Measurements from ENCODE around the gene ALOXE3. TPM values are rescaled to one million over a fixed set of nuclear protein-coding genes. Genes with fewer than 3 reads are reported as not detected.

Gene ALOXE3
- total RNA-seq, 2 experiments from 2014 or later: 0.81 to 0.91 TPM

- Histone ChIP-seq H3K27ac (ENCODE audit: low read depth in 1 of 2, low read length in 2 of 2) (no peak overlapping the region), H3K4me1 (ENCODE audit: insufficient read depth, low read length) (peaks cover 44% of the 10 kb centered on the region), H3K4me3 (ENCODE audit: low read length) (no peak overlapping the region), H3K9me3 (ENCODE audit: control insufficient read depth in 1 of 2, insufficient read depth in 1 of 2, low read length in 2 of 2) (peaks cover 0 to 5% of the 10 kb centered on the region in 2 experiments), H3K27me3 (ENCODE audit: control insufficient read depth in 1 of 2, insufficient read depth in 2 of 2, low read length in 2 of 2) (peaks cover 21 to 29% of the 10 kb centered on the region in 2 experiments), H3K36me3 (ENCODE audit: insufficient read depth, low read length) (no peaks in the 10 kb centered on the region)
- Mint-ChIP-seq H3K27me3 (peaks cover 32% of the 10 kb centered on the region), H3K4me3 (no peak overlapping the region), H3K27ac (no peak overlapping the region), H3K9me3 (no peaks in the 10 kb centered on the region), H3K4me1 (ENCODE audit: low read depth) (peaks cover 41% of the 10 kb centered on the region), H3K36me3 (ENCODE audit: low read depth) (peaks cover 4% of the 10 kb centered on the region)
- DNase-seq (no peak), ATAC-seq (ENCODE audit: poor library complexity) (no peak)
- POLR2A ChIA-PET: no interaction called here
- intact Hi-C loops (cut with DNase I, micrococcal nuclease): no loop called here
- TF ChIP-seq, protein P1, sequence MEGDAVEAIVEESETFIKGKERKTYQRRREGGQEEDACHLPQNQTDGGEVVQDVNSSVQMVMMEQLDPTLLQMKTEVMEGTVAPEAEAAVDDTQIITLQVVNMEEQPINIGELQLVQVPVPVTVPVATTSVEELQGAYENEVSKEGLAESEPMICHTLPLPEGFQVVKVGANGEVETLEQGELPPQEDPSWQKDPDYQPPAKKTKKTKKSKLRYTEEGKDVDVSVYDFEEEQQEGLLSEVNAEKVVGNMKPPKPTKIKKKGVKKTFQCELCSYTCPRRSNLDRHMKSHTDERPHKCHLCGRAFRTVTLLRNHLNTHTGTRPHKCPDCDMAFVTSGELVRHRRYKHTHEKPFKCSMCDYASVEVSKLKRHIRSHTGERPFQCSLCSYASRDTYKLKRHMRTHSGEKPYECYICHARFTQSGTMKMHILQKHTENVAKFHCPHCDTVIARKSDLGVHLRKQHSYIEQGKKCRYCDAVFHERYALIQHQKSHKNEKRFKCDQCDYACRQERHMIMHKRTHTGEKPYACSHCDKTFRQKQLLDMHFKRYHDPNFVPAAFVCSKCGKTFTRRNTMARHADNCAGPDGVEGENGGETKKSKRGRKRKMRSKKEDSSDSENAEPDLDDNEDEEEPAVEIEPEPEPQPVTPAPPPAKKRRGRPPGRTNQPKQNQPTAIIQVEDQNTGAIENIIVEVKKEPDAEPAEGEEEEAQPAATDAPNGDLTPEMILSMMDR (IDR thresholded peaks at IDR 0.05): no peak
- CTCF ChIA-PET: no interaction called here
Measured at GRCh38 chr17:8076502-8077266, 41.6 kb downstream of the ALOXE3 start.

GRCh38 chr17:8075574-8076342, 42.6 kb downstream of the ALOXE3 start:
- ChIA-PET POLR2A (no interaction called here), CTCF (interaction anchor here (2.6 kb wide), 1 partner anchor 44 kb away, joined by 22 read pairs; the partner anchor contains the start of gene ALOXE3)
- intact Hi-C loops (cut with DNase I, micrococcal nuclease): no loop called here
- ATAC-seq (ENCODE audit: poor library complexity): no peak
- no peak for DNase-seq
- H3K4me3 ChIP-seq (ENCODE audit: low read length): no peak overlapping the region
- H3K27me3 ChIP-seq (ENCODE audit: control insufficient read depth in 1 of 2, insufficient read depth in 2 of 2, low read length in 2 of 2): peaks cover 27 to 36% of the 10 kb centered on the region in 2 experiments
- H3K27ac ChIP-seq (ENCODE audit: low read depth in 1 of 2, low read length in 2 of 2): no peak overlapping the region
- Mint-ChIP-seq H3K36me3 (ENCODE audit: low read depth) (peaks cover 4% of the 10 kb centered on the region), H3K4me3 (no peak overlapping the region), H3K4me1 (ENCODE audit: low read depth) (peaks cover 41% of the 10 kb centered on the region), H3K27me3 (peaks cover 42% of the 10 kb centered on the region), H3K27ac (no peak overlapping the region), H3K9me3 (no peaks in the 10 kb centered on the region)
- H3K4me1 ChIP-seq (ENCODE audit: insufficient read depth, low read length): peaks cover 44% of the 10 kb centered on the region
- peaks cover 0 to 5% of the 10 kb centered on the region in 2 experiments for H3K9me3 ChIP-seq (ENCODE audit: control insufficient read depth in 1 of 2, insufficient read depth in 1 of 2, low read length in 2 of 2)
- H3K36me3 ChIP-seq (ENCODE audit: insufficient read depth, low read length): no peaks in the 10 kb centered on the region
- TF ChIP-seq, protein P1 (IDR thresholded peaks at IDR 0.05): no peak

- ChIA-PET CTCF (interaction anchor here (1.9 to 2.6 kb wide), 6 partner anchors 10 to 85 kb away, joined by 5 to 59 read pairs (median 14); partner anchors contain the start of gene ALOXE3), POLR2A (interaction anchor here (2.5 kb wide), 1 partner anchor 44 kb away, joined by 24 read pairs; the partner anchor contains the start of gene ALOXE3)
- TF ChIP-seq, protein P1 (IDR thresholded peaks at IDR 0.05): no peak
- ATAC-seq (ENCODE audit: poor library complexity): no peak
- Mint-ChIP-seq H3K27me3 (peaks cover 44% of the 10 kb centered on the region), H3K4me1 (ENCODE audit: low read depth) (peaks cover 37% of the 10 kb centered on the region), H3K36me3 (ENCODE audit: low read depth) (peaks cover 4% of the 10 kb centered on the region), H3K9me3 (no peaks in the 10 kb centered on the region), H3K4me3 (no peak overlapping the region), H3K27ac (no peak overlapping the region)
- intact Hi-C loops (cut with DNase I, micrococcal nuclease): no loop called here
- peaks cover 0 to 5% of the 10 kb centered on the region in 2 experiments for H3K9me3 ChIP-seq (ENCODE audit: control insufficient read depth in 1 of 2, insufficient read depth in 1 of 2, low read length in 2 of 2)
- H3K27ac ChIP-seq (ENCODE audit: low read depth in 1 of 2, low read length in 2 of 2): no peak overlapping the region
- no peak for DNase-seq
- H3K36me3 ChIP-seq (ENCODE audit: insufficient read depth, low read length): no peaks in the 10 kb centered on the region
- H3K27me3 ChIP-seq (ENCODE audit: control insufficient read depth in 1 of 2, insufficient read depth in 2 of 2, low read length in 2 of 2): peaks cover 27 to 39% of the 10 kb centered on the region in 2 experiments
- H3K4me3 ChIP-seq (ENCODE audit: low read length): no peak overlapping the region
- H3K4me1 ChIP-seq (ENCODE audit: insufficient read depth, low read length): peaks cover 38% of the 10 kb centered on the region
Measured at GRCh38 chr17:8075081-8075480, 43.2 kb downstream of the ALOXE3 start.
